Stimulated activated naive CD4-positive, alpha-beta T cell (primary cell): ENCODE data around the gene CDIP1.
"Not testable (repeated sequence)": the region's sequence is repeated elsewhere in the genome, so short reads cannot be mapped to it uniquely, and the experiment has no call there.

Experiments
- DNase-seq, 6 experiments: peaks; one replicate each; lab custom pipeline; 2025; lab: John Stamatoyannopoulos, UW

CDIP1 gene

DNA sequence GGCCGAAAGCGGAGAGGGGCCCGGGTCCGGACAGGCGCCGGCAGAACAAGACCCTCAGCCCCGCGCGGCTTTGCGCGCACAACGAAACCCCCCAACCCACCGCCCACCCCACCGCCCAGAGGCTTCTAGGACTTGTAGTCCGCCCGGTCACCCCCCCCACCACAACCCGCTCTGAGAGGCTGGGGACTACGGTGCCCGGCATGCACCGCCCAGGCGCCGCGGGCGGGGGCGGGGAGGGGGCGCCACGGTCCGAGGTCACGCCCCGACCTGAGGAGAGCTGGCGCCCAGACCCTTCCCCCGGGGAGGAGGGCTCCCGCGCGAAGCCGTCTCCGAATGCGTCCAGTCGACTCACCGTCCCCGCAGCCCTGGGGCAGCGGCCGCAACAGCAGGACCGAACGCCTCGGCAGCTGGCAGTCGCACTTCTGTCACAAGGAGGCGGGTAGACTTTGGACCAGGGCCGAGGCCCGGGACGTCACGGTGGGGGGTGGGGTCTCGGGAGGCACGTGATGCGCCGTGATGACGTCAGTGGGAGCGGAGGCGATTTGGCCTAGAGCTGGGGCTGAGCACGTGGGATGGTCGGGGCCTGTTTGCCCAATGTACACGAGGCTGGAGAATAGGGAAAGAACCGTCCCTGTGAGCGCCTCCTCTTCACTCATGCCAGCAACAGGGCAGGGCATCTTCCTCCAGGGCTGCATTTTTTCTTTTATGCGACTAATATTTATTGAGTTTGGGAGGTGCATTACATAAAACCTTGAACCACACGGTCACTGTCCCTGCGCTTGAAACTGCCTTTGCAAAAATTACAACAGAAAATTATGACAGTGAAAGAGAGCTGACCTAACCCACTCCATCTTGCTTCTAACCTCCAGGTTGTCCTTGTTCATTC is at the start of gene CDIP1:
Gene CDIP1 (minus strand): TSS at position 424 of the 886 bp plus-strand sequence. CDS start 24,643 bp downstream, outside the sequence.
- DNase-seq = peak; percentile 88 to 96 (median 91)

DNA sequence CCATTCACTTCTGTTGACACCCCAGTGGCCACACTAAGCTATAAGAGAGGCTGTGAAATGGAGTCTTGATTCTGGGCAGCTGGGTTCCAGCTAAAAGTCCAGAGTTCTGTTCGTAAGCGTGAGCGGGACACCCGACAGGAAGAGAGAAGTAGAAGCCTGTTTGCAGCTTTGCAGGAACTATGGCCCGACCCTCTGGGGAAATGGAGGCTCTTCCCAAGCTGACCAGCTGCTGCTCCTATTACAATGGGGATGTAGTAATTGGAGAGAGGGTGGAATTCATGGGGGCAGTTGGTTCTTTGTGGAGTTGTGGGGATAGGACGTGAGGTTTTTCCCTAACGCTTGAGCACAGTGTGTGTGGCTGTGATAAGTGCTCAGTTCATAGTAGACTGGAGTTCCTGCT is 47.7 kb upstream of the CDIP1 start:
- DNase-seq = no peak

DNA sequence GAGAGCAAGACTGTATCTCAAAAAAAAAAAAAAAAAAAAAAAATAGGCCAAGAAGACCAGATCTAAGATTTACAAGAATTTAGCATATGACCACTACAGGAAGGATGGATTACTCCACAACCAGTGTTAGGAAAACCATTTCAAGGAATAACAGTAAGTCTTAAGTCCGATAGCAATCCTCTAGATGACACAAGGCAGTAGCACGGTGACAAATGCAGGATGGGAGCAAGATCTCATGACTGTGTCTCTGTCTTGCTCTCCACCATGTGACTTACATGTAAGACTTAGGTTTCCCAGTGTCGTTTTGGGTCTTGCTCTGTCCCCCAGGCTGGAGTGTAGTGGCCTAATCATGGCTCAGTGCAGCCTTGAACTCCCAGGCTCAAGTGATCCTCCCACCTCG is 45.3 kb upstream of the CDIP1 start:
- no peak for DNase-seq

DNA sequence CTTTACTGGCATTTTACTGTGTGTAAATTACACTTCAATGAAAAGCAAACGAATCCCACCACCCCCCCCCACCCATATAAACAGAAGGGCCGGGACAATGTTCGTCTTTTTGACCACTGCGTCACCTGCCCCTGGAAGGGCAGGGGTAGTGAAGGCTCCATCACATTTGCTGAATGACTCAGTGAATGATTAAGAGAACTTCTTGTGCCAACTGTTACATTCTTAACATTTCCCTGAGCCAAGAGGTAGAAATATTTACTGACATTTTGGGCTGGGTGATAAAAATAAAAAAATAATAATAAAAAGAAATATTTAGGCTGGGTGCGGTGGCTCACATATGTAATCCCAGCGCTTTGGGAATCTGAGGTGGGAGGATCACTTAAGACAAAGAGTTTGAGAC is 41.7 kb upstream of the CDIP1 start:
- no peak for DNase-seq

DNA sequence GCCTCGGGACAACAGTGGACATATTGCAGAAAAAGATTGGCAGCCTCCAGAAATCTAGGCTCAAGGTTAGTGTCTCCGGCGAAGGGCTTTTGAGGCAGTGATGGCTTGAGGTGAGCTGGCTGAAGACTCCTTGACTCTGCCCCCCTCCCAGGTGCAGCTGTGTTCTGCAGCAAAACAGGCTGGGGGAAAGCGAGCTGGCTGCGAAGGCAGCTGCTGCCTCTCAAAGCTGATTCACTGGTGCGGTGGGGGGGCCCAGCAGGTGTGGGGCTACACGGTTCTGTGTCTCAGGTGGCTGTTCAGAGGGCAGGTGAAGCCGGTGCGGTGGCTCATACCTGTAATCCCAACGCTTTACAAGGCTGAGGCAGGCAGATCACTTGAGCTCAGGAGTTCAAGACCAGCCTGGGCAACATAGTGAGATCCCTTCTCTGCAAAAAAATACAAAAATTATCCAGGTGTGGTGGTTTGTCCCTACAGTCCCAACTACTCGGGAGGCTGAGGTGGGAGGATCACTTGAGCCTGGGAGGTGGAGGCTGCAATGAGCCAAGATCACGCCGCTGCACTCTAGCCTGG is 40.5 kb upstream of the CDIP1 start:
- DNase-seq = no peak

DNA sequence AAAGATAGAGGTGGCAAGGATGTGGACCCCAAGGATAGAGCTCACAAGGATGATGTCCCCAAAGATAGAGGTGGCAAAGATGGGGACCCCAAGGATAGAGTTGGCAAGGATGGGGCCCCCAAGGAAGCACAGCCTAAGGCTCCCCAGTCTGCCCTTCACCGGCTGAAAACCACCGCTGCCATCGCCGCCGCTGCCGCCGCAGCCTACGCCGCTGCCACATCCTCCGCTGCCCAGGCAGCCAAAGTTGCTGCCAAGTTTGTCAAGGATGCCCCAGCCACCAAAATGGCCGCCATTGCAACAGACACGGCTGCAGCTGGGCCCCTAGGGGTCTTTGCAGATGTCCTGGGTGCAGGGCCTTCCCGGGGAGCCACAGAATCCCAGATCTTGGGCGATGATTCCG is 37.4 kb upstream of the CDIP1 start:
- no peak for DNase-seq

DNA sequence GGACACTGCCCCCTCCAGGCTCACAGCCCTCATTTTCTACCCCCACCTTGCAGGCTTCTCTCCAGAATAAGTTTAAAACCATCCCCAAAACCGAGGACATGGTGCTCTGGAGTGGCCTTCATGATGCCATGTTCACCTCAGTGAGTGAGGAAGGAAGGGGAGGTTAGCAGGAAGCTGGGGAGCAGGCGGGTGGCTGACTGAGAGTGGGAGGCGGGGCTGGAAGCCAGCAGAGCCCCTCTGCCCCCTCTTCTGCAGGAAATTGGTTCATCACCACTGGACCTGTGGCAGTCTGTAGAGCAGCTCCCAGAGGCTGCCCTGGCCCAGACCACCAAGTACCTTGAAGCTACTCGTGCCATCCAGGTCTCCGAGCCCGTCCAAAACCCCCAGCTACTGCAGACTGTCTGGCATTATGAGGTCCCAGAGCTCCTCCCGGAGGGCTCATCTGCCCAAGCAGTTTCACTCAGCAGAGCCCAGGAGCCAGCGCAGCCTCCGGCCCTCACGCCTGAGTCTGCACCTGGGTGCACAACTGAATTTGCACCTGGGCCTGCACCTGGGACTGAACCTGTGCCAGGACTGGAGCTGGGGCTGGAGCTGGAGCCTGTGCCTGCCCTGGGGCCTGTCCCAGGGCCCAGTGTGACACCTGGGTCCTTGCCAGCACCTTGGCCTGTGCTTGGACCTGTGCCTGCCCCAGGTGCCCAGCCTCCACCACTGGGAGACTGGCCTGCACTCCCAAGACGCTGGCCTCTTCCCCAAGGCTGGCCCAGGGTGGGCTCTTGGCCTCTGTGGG is 36.5 kb upstream of the CDIP1 start:
- DNase-seq = no peak

DNA sequence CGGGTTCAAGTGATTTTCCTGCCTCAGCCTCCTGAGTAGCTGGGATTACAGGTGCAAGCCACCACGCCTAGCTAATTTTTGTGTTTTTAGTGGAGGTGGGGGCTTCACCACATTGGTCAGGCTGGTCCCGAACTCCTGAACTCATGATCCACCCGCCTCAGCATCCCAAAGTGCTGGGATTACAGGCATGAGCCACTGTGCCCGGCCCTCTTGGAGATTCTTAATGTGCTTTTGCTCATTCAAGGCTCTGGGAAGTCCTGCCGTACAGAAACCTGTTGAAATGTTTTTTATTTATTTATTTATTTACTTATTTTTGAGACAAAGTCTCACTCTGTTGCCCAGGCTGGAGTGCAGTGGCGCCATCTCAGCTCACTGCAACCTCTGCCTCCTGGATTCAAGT is 35.4 kb upstream of the CDIP1 start:
- not testable (repeated sequence) for DNase-seq

DNA sequence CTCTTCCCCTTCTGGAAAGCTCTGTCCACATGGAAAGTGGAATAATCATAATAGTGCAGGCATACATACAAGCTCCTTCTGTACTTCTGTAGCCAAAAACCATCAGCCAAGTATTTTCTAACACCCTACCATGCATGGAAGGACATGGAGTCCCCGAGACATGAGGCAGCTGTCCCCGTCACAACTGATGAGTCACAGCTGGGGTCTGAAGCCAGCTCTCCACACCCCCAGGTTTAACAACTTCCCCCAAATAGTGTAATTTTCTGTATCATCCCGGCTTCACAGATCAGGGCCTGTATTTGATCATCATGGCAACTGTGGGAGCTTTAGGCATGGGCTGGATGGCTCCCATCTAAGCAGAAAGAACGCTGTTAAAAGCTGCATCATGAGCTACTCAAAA is 34.1 kb upstream of the CDIP1 start:
- no peak for DNase-seq

DNA sequence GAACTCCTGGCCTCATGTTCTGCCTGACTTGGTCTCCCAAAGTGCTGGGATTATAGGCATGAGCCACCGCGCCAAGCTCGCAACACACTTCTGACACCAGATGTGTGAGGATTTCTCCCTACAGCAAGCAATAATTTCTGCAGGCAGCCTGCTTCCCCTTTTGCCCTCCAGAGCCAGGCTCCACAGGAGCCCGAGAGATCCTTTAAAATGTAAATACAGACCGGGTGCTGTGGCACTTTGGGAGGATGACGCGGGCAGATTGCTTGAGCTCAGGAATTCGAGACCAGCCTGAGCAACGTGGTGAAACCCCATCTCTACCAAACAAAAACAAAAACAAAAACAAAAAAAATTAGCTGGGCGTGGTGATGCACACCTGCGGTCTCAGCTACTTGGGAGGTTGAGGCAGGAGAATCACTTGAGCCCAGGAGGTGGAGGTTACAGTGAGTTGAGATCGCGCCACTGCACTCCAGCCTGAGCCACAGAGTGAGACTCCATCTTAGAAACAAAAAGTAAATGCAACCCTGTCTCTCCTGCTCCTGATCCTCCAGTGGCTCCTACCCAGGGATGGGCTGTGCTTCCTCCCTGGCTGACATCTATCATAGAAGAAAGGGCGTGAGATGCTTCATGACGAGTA is 32.2 kb upstream of the CDIP1 start:
- no peak for DNase-seq

DNA sequence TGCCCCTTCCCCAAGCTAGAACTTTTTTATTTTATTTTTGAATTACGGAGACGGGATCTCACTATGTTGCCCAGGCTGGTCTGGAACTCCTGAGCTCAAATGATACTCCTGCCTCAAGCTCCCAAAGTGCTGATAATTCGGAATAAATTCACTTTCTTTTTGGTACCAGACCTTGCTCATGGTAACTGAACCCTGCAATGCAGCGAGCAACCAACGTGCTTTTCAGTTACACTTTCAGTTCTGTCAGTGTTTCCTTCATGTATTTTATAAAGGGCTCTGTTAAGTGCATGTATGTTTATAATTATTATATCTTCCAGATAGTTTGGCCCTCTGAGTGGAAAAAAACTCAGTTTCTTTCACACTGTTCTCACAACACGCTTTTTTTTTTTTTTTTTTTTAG is 31.5 kb upstream of the CDIP1 start:
- no peak for DNase-seq

DNA sequence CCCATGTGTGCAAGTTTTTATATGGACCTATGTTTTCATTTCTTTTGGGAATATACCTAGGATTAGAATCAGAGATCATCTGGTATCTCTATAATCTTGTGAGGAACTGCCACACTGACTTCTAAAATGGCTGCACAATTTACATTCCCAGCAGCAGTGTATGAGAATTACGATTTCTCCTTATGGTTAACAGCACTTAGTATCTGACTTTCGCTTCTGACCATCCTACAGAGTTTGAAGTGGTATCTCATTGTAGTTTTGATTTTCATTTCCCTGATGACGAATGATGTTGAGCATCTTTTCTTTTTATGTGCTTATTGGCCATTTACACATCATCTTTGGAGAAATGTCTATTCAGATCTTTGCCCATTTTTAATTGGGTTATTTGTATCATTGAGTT is 27.6 kb upstream of the CDIP1 start:
- no peak for DNase-seq

DNA sequence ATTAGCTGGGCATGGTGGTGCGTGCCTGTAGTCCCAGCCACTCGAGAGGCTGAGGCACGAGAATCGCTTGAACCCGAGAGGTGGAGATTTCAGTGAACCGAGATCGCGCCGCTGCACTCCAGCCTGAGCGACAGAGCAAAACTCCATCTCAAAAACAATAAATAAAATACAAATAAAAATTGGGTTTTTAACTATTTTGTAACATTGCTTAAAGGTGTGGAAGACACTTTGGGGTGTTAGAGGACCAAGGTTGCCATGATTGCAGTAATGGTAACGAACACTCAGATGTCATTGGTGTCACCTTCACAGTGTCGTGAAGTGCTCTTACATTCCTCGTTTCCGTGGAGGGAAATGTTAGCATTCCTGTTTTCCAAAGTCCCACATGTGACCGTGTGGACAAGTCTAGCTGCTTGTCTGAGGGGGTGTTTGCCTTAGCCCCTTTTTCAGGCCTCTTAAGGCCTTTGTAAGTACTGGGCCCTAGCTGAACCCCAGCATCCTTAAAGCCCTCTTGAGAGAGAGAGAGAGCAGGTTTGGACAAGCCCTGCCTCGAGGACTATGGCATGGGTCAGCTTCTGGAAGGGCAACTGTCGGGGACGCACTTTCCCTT is 26.2 kb upstream of the CDIP1 start:
- DNase-seq = no peak

DNA sequence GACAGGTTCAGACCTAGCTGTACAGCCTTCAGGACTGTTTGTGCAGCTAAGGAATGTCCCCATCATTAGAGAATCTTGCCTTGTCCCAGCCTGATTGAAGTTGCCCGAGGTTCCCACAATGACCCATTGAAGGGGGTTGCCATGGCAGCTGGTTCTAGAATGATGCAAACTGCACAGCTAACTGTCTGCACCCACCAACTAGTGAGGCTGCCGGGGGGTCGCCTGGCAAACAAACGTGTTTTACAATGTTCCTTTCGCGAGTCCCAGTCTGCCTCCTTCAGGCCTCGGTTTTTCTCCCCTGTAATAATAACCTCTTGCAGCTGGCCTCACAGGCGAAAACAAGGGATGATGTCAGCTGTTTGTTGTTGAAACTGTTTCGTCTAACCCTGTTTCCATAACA is 23.0 kb upstream of the CDIP1 start:
- no peak for DNase-seq

DNA sequence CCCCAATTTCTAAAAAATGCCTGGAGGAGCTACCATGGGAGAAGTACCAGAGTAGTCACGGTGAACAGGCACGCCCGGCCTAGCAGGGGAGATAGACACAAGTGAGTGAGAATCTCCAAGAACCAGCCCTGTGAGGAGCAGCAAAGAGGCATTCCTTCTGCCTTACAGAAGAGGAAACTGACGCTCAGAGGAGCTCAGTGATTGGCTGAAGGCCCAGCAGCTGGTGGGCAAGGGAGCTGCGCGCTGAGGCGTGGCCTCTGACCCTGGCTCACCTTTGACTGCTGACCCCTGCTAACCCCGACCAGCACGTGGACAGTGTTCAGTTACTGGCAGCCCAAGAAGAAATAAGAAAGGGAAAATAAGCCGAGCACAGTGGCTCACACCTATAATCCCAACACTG is 19.4 kb upstream of the CDIP1 start:
- DNase-seq = no peak

DNA sequence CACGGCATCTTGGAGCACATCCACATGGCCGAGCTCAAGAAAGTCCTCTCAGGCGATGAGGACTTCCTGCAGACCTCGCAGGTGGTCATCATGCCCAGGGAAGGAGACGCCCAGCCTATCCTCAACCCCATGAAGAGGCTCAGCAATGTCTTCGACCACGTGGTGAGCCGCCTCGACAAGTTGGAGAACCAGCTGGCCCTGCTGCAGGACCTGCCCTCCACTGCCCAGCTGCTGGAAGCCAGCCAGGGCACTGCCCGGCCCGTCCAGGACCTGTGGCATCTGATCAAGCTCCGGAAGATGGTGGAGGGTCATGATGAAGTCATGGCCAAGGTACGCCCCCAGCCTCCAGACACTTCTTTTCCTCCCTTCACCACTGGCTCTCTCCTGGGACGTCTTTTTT is 18.0 kb upstream of the CDIP1 start:
- DNase-seq = no peak

DNA sequence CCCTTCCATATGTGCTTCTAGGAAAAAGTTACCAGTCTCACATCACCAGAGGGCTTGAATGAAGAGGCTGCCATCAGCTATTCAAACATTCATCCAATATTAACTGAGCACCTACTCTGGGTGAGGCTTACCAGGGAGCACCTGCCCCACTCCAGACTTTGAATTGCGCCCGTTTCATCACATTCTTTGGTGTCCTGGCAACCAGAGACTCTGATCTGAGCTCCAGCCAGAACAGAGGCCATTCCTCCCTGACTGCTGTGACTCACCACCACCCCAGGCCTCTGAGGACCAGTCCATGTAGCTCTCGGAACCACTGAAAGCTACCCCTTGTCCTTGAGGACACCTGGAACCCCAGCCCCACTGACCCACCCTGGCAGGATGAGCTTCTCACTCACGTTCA is 17.5 kb upstream of the CDIP1 start, which contains the start of gene C16orf96:
Gene C16orf96 (plus strand): TSS at position 229 of the 400 bp plus-strand sequence. CDS start 150 bp downstream, at position 379.
- DNase-seq = no peak

DNA sequence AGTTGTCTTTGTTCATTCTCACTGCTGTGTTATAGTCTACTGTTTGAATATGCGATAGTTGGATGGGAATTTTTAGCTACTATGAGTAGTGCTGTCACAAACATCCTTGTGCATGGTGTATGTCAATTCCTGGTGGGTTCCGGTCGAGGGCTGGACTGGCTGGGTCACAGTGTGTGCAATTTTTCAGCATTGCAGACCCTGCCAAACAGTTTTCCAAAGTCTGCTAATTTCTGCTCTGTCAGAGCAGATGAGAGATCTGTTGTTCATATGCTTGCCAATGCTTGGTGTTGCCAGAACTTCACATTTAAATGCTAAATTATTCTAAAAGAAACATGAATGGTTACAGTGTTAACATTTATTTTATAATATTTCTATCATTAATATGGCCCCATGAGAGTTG is 14.0 kb upstream of the CDIP1 start:
- DNase-seq = no peak

DNA sequence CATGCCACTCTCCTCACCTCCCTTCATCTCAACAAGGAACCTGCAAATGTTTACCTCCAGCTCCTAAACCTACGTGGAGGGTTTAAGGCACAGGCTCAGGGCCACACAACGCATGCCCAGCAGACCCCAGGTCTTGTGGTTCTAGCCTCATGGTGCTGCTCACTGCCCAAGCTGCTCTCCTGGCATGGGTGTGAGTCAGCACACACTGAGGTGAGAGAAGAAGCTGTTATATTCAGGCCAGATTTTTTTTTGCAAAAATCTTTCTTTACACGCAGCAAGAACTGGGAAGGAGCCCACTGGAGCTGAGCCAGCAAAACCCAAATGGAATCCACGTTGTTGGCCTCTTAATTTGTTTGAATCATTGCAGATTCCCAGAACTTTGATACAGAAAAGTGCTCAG is 12.0 kb upstream of the CDIP1 start:
- DNase-seq = no peak

DNA sequence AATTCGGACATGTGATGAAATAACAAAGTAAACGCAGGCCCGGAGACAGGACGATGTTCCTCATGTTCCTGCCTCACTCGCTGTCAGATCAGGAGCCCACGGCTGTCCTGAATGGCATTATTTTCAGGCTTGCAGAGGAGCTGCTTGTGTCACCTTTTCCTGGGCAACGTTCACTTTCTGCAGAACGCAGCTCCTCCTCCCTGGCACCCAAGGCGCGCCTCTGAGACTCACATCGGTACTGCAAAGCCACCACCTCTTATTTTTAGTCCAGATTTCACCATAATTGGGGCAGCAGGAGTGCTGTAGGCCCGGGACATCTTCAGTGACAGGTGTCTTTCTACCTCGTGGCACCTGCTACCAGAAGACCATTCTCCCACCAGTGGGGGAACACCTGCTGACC is 9.6 kb upstream of the CDIP1 start:
- DNase-seq = no peak

DNA sequence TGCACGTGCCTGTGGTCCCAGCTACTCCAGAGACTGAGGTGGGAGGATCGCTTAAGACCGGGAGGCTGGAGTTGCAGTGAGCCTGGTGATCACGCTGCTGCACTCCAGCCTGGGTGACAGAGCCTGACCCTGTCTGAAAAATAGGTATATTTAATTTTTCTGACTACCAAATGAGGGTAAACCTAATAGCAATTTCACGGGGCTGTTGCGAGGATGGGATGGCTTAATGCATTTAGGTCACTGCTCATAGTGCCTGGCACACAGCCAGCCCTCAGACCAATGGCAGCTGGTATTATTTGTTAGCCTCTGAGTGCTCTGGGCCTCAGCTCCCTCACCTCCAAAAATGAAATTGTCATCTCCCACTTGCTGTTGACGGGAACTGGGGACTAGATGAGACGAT is 5.9 kb upstream of the CDIP1 start:
- DNase-seq = no peak

DNA sequence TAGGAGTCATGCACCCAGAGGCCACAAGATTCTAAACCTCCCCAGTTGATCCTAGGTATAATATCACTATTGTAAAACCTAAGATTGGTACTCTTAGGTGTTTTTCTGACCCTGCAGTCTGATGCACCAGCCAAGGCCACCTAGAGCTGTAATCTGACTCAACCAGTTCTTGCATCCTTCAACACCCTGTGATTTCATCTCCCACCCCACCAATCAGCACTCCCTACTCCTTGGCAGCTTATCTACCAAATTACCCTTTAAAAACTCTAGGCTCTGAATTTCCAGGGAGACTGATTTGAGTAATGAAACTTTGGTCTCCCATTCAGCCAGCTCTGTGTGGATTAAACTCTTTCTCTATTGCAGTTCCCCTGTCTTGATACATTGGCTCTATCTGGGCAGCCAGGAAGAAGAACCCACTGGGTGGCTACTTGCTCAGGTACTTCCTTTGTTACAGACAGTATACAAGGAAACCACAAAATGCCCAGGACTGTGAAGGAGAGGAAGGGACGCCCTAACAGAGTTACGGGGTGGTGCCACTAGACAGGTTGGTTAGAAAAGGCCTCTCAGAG is 1.2 kb upstream of the CDIP1 start:
- no peak for DNase-seq
